NCI-H1694 treated with DMSO at 0.1 percent for 48 hours (cell line): ENCODE data around the gene POLR2F.
"Not testable (repeated sequence)": the region's sequence is repeated elsewhere in the genome, so short reads cannot be mapped to it uniquely, and the experiment has no call there.

Experiments used
- DNase-seq: peaks from one replicate; lab custom pipeline; 2025; lab: John Stamatoyannopoulos, UW

The POLR2F gene

DNA sequence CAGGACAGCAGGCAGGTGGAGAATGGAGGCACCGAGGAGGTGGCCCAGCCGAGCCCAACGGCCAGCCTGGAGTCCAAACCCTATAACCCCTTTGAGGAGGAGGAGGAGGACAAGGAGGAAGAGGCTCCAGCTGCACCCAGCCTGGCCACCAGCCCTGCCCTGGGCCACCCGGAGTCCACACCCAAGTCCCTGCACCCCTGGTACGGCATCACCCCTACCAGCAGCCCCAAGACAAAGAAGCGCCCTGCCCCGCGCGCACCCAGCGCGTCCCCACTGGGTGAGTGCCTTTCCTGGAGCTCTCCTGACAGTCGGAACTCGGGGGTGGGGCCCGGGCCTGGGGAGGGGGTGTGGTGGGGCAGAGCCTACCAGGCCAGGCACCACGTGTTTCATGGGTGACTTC lies 27.7 kb upstream of the POLR2F start:
- no peak for DNase-seq

DNA sequence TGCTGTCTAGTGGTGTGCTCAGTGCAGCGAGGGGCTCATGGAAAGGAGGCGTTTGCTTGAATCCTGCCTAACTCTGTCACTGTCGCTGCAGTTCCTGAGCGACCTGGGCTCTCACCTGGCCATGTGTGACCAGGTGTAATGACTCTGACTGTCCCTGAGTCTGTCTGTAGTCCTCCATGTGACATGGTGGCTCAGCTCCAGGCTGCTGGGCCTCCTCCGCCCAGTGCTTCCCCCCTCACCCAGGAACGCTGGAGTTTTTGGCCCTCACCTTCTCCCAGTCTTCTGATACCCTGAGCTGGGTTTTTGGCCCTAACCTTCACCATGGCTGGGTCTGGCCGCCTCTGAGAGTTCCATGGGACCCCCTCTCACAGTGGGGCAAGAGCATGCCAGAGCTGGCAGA lies 27.1 kb upstream of the POLR2F start:
- DNase-seq = no peak

DNA sequence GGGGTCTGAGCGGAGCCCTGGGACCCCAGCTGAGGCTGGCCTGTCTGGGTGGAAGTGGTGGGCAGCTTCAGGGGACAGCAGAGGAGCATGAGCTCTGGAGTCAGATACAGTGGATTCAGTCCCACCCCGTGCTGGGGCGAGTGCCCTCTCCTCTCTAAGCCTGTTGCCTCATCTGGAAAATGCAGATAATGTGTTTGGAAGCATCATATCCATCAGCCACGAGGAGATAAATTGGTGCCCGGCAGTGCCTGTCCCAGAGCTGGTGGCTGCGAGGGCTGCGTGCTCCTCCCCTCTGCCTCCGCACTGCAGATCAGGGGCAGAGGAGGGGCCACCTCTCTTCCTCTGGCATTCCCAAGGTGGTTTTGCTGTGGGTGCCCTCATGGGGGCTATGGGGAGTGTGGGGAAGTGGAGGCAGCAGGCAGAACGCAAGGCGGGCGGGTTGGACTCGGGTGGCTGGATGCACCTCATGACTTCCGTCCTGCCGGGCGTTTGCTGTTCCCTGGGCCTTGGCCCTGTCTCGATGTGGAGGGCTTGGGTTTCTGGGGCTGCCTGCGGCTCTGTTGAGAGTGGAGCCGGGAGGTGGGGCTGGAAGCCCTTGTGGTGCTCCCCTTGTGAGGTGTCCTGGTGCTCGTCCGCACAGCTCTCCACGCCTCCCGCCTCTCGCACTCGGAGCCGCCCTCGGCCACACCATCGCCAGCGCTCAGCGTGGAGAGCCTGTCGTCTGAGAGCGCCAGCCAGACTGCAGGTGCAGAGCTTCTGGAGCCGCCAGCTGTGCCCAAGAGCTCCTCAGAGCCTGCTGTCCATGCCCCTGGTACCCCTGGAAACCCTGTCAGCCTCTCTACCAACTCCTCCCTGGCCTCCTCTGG lies 26.5 kb upstream of the POLR2F start:
- DNase-seq = no peak

DNA sequence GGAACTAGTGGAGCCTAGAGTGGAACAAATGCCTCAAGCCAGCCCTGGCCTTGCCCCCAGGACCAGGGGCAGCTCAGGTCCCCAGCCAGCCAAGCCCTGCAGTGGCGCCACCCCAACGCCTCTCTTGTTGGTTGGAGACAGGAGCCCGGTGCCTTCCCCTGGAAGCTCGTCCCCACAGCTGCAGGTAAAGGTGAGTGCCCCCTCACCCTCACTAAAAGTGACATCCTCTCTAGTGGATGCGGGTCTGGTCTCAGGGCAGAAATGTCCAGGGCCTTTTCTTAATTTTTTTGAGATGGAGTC lies 25.9 kb upstream of the POLR2F start:
- DNase-seq = no peak

DNA sequence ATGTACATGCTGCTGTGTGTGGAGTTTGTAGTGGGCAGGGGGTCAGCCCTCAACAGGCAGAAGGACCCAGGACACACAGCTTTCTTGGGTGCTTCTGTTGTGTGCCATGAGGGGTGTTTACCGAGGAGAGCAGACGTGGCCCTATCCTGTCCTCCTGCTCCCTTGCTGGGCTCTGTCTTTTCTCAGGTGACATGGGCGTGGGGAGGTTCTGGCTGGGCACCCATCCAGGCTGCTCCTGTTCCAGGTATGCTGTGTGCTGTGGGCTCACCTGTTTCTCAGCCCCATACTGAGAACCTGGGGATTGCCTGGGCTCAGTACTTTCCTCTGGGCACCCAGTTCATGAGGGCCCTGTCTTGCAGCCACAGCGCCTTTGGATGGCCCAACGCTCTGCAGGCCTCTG lies 24.1 kb upstream of the POLR2F start:
- no peak for DNase-seq

DNA sequence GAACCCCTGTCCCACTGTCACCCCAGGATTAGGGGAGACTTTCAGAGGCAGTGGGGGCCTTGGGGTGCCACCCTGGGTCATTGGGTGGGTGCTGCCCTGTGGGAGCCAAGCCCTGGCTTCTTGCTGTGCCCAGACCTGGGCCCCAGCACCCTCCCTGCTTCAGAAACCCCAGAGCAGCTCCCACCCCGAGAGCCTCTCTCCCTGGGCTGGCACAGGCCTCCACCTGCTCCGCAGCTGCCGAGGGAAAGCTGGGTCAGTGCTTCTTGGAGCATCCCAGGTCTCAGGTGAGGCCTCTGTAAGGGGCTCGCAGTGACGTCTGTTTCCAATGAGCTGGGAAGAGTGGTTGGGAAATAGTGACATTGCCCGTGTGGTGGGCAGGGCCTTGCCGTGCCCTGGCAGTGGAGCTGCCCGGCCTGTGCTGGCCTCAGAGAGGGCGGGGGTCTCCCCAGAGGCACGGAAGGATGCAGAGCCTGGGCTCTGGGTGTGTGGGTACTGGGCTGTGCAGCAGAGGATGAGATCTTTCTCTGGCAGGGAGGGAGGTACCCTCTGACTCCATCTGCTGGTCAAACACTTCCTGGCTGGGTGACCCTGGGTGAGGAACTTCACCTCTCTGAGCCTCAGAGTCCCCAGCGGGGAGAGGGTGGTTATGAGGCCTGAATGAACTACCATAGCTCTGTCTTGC lies 23.1 kb upstream of the POLR2F start:
- no peak for DNase-seq

DNA sequence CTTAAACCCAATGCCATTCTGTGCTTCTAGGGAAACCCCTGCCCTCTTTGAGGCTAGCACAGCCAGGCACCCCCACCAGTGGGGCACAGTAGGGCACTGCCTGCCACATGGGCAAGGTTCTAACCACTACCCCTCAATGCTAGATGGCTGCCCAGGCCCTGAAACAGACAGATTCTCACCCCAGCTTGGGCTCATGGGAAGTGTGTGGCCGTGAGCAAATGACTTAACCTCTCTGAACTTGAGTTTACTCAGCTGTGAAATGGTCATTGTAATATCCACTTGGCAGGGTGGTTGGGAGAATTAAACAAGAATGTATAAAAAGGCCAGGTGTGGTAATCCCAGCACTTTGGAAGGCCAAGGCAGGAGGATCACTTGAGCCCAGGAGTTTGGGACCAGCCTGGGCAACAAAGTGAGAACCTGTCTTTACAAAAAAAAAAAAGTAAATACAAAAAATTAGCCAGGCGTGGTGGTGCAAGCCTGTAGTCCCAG lies 22.5 kb upstream of the POLR2F start:
- no peak for DNase-seq

DNA sequence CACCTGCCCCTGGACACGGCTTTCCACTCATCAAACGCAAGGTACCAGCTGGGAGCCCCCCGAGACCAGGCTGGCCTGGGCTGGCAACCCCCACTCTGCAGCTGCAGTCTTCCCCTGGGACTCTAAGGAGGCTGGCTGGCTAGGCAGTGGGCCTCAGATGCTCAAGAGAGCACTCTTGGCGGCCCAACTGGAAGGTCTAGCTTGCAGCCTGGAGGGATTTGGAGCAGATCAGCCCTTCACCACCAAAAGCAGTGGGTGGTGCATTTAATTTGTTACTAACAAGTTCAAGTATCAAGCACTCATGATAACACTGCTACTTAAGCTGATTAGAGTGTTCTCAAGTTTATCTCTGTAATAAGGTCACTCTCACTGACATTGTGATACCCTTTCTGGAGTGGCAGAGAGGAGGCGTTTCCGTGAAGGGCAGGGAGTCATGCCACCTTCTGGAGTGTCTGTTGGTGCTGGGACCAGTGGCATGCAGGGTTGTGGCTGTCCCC lies 21.6 kb upstream of the POLR2F start:
- DNase-seq = no peak

DNA sequence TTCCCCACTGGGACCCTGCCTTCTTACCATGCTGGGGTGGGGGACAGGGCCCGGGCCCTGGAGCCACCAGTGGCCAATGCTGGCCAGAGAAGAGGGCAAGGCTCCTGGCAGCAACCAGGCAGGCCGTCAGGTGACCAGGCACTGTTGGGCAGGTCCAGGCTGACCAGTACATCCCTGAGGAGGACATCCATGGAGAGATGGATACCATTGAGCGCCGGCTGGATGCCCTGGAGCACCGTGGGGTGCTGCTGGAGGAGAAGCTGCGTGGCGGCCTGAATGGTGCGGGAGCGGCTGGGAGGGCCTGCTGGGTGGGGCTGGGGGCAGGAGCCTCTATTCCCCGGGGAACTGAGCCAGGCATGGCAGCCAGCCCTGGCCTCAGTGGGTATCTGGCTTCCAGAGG lies 21.1 kb upstream of the POLR2F start:
- DNase-seq = no peak

DNA sequence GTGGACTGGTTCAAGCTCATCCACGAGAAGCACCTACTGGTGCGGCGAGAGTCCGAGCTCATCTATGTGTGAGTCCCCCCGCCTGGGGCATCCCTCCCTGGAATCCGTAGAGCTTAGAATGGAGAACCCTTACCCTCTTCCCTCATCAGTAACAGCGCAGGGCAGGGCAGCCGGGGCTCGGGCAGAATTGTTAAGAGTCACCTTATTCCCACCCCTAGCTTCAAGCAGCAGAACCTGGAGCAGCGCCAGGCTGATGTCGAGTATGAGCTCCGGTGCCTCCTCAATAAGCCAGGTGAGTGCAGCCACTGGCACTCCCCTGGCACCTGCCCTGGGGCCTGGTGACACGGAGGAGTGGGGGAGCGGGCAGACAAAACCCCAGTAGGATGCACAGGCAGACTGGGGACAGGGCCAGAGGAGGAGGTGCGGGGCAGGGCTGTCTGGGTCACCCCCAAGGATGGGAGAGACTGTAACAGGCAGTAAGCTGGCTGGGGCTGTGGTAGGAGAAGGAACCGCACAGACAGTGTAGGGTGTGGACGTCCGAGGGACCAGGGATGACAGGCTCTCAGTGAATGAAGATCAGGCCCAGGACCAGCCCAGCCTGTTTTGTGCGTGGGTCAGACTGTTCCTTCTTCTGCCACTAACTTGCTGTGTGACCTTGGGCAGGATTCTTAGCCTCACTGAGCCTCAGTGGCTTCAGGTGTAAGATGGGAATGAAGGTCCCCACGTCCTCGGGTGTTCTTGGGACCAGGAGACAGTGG lies 20.5 kb upstream of the POLR2F start:
- no peak for DNase-seq

DNA sequence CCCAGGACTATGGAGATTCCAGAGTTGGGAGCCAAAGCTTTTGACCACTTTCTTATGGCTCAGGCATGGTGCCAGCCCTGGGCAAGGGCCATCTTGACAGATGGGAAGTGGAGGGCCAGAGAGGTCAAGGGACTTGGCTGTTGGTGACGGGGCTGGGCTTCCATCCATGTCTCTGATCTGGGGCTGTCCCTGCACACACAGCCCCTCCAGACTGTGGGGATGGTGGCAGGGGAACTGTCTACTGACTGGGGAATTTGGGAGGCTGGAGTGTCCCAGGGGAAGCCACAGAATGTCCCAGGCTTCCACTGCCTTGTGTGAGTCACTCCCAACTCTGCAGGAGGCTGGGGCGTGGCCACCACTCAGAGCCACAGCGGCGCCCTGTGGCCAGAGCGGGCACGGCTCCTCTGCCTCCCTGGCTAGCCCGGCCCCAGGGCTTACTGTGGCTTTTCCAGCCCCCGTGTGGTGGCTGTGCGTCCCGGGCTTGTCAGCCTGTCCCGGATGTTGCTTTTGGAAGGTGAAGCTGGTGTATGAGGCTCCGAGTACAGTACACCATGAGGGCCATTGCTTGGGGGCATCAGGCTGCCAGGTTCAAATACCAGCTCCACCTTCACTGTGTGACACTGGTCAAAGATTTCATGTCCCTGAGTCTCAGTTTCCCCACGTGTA lies 19.7 kb upstream of the POLR2F start:
- DNase-seq = peak; percentile 82

DNA sequence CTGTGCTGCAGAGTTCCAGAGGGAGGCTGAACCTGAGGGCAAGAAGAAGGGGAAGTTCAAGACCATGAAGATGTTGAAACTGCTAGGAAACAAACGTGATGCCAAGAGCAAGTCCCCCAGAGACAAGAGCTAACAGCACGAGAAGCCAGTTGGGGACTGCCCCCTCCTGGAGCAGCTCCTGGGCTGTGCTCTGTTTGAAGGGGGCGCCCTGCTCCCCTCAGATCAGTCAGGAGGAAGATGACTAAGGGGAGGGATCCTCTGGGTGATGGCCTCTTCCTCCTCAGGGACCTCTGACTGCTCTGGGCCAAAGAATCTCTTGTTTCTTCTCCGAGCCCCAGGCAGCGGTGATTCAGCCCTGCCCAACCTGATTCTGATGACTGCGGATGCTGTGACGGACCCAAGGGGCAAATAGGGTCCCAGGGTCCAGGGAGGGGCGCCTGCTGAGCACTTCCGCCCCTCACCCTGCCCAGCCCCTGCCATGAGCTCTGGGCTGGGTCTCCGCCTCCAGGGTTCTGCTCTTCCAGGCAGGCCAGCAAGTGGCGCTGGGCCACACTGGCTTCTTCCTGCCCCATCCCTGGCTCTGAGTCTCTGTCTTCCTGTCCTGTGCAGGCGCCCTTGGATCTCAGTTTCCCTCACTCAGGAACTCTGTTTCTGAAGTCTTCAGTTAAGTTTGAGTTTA lies 12.7 kb upstream of the POLR2F start:
- DNase-seq = no peak

DNA sequence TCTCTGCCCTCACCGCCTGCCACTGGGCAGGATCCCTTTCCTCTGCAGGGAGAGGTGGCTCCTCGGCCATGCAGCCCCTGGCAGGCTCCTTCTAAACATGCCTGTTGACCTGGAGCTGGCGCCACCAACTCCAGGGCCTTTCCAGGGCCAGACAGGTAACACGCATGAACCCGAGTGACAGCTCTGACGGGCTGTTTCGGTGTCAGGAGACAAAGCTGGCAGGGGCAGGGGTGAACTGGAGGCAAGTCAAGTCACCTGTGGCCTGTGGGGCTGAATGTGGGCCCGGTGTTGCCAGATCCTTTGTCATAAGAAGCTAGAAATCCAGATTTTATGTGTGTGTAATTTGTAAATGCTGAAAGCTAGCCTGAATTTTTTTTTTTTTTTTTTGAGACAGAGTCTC lies 11.4 kb upstream of the POLR2F start:
- no peak for DNase-seq

DNA sequence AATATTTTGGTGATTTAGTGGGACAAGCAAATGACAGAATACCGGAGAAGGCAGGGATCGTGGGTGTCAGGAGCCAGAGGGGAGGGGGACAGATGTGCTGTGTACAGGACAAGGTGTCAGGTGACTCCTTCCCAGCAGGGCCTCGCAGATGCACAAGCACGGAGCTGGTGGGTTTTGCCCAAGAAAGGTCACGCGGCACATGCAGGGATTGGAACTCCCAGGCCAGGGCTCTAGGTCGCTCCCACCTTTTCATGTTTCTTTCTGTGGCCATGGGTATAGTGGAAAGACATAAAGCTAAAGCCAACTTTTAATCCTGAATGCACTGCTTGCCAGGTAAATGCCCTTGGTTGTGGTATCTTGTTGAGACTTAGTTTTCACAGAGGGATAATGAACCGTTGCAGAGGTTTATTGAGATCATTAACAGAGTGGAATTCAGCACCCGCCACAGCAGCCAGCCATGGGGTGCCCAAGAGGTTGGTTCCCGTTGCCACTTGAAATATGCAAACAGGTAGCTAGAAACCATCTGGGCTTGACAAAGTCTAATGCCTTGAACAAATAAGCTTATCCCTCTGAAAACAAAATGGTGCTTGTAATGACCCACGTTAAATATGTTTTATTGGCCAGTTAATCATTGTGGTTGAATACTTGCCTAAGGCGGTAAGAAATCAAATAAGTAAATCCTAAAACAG lies 10.2 kb upstream of the POLR2F start:
- no peak for DNase-seq

DNA sequence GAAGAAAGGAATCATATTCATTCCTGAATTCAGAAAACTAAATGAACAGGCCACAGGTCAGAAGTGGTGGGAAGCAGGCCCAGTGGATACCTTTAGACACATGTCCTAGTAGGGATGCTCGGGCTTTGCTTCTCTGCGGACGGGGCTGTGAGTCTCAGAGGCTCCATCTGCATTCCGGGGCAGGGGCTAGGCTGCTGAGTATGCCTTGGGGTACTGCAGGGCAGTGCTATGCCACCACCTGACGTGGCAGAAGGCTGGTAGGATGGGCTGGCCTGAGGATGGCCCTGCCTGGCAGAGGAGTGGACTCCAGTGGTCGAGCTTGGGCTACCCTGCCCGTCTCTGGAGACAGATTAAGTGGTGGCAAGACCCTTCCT lies 9.7 kb upstream of the POLR2F start:
- DNase-seq = no peak

DNA sequence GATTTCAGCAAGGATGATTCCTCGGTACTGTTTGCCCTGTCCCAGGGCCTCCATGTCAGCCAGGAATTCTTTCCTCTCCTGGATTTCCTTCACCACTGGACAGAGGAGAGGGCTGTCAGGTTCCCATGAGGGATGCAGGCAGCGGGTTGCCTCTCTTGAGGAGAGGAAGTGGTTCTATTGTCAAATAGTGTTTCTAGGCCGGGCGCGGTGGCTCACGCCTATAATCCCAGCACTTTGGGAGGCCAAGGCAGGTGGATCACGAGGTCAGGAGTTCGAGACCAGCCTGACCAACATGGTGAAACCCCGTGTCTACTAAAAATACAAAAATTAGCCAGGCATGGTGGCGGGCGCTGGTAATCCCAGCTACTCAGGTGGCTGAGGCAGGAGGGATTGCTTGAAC lies 9.1 kb upstream of the POLR2F start:
- not testable (repeated sequence) for DNase-seq

DNA sequence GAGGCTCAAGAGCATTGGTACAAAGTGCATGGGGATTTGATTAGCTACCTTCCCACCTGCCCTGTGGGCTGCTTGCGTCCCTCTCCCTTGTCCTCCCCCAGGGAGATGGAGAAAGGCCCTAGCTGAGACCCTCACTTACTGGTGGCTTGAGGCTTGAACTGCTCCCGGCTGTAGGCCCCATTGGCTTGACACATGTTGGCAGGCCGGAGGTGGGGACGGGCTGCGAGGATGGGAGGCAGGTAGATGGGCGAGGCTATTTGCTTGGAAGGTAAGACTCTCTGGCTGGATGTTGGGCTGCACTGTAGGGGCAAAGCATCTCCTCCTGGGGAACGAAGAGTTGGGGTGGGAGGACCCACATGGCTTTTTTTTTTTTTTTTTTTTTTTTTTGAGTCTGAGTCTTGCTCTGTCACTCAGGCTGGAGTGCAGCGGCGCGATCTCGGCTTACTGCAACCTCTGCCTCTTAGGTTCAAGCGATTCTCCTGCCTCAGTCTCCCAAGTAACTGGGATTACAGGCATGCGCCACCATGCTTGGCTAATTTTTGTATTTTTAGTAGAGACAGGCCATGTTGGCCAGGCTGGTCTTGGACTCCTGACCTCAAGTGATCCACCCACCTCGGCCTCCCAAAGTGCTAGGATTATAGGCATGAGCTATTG lies 6.2 kb upstream of the POLR2F start:
- DNase-seq = not testable (repeated sequence)

DNA sequence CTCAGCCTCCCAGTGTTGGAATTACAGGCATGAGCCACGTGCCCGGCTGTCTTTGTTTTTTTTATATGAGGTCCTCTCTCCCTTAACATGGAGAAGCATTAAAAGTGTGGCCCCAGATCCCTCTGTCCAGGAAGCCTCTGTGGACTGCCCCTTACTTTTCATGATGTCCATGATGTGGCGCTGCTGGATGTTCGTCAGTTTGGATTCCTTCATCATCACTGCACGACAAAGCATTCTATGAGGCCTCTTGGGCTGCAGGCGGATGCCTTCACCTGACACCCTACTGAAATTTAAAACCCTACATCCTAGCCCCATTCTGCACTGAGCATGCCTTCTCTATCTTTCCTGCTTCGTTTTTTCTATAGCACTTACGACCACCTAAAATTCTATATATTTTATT lies 2.2 kb upstream of the POLR2F start:
- no peak for DNase-seq

DNA sequence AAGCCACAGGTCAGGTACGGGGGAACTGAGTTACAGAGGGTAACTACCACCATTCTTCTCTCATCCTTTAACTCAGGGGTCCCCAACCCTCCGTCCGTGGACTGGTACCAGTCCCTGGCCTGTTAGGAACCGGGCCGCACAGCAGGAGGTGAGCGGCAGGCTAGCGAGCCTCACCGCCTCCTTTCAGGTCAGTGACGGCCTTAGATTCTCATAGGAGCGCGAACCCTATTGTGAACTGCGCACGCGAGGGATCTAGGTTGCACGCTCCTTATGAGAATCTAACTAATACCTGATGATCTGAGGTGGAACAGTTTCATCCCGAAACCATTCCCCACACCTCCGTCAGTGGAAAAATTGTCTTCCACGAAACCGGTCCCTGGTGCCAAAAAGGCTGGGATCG lies 870 bp upstream of the POLR2F start:
- DNase-seq = not testable (repeated sequence)

DNA sequence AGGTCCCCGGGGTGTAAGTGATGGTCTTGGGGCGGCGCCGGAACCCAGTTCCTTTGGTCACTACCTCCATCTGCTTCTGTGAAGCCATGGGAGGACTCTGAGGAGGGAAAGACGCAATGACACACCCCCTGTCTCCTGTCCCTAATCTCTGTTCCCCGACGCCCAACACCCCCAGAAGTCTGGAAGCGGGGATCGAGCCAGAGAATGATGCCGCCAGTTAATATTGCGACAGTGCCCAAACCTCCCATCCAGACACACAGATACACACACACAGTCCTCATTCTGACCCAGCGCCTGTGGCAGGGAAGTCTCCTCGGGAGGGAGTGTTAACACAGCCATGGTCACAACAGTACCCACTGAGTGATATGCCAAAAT lies 450 bp upstream of the POLR2F start:
- DNase-seq = no peak

DNA sequence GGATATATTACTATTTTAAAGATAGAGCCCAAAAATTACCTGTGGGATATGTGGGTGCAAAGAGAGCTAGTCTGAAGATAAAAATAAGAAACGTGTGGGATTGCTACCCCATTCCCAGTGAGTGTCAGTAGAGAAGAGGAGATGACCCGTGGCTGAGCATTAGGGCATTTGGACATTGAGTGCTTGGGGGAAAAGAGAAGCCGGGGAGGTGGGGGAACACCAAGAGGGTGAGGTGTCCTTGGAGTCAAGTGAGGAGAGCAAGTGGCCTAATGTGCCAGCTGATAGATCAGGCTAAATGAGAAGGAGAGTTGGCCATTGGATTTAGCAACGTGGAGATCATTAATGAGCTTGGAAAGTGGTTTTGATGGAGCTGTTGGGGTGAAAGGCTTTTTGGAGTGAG lies 1.2 kb downstream of the POLR2F start:
- DNase-seq = no peak
